Raji (cell line): ENCODE results near the gene AK4.

ENCODE experiments used
- POLR2A ChIP-seq: IDR thresholded peaks from 2 replicates; pipeline ENCODE4 v1.6.1; 2011; ENCODE audit warnings: low read depth, low read length, control low read depth; ENCODE audit not compliant: insufficient read depth

AK4 gene

GRCh38 chr1:65148178-65148547 is at the start of gene AK4:
TSS of gene AK4 (plus strand) at chr1:65148203. CDS start at chr1:65148408, 205 bp downstream.
- TF ChIP-seq POLR2A = peak; percentile 78; the same call in 1 of the 2 replicates

DNA sequence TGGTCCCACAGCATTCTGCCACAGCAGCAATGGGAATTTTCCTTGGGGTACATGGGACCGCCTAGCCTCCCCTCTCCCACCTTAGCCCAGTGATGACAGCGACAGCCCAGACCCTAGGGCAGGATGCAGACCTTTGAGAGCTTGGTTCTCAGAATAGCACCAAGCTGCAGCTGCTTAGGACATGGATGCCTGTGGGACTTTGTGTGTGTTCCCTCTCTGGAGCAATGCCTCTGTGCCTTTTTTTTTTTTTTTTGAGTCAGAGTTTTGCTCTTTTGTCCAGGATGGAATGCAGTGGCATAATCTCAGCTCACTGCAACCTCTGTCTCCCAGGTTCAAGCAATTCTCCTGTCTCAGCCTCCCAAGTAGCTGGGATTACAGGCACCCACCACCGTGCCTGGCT is 44.2 kb upstream of the AK4 start:
- TF ChIP-seq POLR2A = no peak

GRCh38 chr1:65104854-65105534 is 43.0 kb upstream of the AK4 start:
- TF ChIP-seq POLR2A = no peak

DNA sequence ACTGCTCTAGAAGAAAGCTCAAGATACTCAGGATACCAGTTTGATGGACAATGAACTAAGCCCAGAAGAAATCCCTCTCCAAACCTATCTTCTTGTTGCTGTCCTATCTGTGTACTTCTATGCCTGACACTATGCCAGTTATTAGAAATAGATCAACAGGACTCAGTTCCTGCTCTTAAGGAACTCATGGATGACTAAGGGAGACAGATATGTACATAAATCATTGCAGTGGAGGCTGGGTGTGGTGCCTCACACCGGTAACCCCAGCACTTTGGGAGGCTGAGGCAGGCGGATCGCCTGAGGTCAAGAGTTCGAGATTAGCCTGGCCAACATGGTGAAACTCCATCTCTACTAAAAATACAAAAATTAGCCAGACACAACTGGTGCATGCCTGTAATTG is 42.4 kb upstream of the AK4 start:
- no peak for TF ChIP-seq POLR2A

DNA sequence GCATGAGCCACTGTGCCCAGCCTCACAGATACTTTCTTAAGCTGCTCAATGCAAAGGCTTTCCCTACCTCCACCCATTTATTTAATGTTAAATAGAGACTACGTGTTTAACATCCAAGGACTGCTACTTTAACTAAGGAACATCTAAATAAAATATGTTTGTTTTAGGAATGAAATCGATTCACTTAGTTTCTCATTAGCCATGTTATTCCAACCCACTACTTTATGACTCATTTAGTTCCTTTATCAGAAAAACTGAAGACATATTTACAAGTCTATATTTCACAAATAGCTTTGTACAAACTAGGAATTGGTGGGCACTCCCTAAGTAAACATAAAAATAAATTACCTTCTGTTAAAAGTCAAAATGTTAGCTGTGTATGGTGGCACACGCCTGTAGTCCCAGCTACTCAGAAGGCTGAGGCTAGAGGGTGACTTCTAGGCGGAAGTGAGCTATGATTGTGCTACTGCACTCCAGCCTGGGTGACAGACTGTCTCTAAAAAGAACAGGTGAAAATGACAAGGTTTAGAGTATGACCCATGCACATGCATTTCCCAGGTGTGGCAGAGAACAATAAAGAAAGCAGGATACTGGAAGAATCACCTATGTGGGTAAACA is 39.9 kb upstream of the AK4 start:
- TF ChIP-seq POLR2A = no peak

GRCh38 chr1:65109487-65109886 is 38.5 kb upstream of the AK4 start:
- TF ChIP-seq POLR2A = no peak

DNA sequence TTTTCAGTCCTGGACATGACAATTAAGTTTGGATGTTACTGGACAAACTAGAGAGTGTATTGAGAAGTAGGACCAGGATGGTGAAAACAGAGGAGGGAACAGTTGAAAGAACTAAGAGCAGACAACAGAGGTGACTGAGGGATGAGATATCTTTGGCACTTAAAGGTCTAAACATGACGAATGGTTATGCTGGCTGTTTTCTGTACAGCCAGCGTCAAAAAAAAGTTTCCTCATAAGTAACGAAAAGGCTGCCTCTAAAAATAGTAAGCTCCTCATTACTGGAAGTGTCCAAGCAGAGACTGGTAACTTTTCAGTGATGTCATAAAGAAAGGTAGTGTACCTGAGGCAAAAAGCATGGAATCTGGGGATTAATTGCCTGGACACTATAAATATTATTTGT is 35.2 kb upstream of the AK4 start:
- TF ChIP-seq POLR2A = no peak

GRCh38 chr1:65113298-65113697 is 34.7 kb upstream of the AK4 start:
- TF ChIP-seq POLR2A = no peak

DNA sequence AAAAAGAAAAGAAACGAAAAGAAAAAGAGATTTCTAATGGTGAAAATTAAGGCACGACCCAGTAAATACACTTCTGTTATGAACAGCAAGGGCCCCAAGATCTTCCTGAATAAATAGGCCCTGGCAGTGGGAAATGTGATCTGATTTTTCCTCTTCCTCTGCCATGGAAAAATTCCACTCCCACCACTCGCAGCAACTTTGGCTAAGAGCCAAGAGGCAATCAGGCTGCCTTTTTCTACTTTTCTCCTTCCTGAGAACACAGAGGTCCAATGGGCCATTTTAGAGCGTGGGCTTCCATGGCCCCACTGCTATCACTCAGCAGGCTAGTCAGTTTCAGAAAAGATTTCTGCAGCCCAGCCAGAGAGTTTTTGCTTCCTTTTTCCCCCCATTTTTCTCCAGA is 33.7 kb upstream of the AK4 start:
- TF ChIP-seq POLR2A = no peak

GRCh38 chr1:65119951-65120350 is 28.1 kb upstream of the AK4 start:
- TF ChIP-seq POLR2A = no peak

DNA sequence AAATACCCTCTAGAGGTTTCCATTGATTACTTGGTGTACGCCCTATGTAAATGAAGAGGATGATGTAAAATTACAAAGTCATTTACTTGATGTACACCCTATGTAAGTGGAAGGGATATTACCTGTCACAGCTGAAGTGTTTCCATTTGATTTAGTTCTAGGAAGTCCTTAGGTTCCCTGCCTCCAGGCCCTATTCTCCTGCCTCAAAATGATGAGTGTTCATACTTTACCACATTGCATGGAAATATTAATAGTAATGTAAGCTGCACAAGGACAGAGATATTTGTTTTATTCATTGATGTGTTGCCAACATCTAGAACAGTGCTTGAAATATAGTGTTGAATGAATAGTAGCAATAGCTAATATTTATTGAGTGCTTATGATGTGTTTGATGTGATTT is 9.5 kb upstream of the AK4 start:
- TF ChIP-seq POLR2A = no peak

DNA sequence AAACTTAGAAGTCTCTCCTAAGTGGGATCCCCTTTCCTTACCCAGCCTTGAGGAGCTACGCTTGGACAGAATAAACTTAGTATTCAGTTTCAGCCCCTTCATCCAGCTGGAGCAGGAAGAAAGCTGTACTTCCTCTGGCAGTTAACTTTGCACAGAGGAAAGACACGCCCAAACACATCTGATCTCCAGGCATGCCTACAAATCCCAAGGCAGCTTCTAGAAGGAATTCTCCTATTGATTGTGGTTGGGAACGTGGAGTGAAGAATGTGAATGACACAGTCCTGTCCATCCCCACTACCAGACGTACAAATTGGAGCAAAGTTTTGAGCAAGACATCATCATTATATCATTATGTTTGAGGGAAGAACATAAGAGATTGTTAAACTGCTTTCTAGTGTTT is 6.6 kb upstream of the AK4 start:
- TF ChIP-seq POLR2A = no peak

DNA sequence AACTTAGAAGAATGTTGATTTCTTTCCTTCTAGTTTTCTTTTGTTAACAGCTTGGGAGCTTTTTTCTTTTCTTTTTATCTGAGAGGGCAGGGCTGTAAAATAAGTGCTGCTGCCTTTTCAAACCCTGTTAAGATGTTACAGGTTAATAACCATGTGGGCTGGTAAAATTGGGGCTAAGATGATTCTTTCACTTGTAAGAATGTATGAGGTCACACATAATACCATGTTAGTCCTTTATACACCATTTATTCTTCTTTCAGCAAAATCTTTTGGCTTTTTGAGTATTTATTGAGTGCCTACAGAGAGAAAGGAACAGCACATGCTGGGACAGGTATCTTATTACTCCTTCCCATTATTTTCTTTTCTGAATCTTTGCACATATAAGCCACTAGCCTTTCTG is 6.1 kb upstream of the AK4 start:
- no peak for TF ChIP-seq POLR2A

- no peak for TF ChIP-seq POLR2A
These were observed 1.0 kb upstream of the AK4 start for GRCh38 chr1:65146908-65147423.

DNA sequence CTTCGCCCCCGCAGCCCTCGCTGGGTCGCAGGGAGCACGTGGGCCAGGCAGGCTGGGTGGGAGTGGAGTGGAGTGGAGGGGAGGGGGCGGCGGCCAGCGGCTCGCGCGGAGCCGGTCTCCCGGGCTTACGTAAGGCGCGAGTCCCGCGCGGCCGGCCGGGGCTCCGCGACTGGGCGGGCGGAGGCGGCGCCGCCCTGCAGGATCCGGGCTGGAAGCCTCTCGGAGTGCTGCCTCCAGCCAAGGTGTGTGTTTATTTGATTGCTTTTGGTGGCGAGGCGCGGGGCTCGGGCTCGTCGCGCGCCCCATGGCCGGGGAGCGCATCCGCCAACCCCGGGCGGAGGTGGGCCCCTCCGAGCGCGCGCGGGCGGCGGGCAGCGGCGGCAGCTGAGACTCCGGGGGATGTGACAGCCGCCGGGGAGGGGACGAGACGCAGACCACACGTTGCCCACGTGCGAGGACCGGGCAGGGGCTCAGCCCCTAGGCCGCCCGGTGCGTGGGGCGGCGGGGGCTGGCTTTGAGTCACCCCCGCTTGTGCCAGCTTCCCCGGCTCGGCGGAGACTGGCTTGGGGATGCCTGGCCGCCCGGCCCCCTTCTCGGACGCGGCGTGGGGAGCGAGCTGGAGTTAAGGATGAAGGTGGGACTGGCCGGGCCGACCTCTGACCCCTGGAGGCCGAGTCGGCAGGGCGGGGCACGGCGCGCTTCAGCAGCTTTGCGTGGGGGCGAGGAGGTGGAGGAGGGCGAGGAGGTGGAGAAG is 402 bp upstream of the AK4 start:
- TF ChIP-seq POLR2A = no peak
